GM13976 (cell line): ENCODE results near the gene NEUROG1.

Experiments used
- DNase-seq: peaks from one replicate; pipeline ENCODE4 v3.0.0; 2012; ENCODE audit warnings: low spot score
- in situ Hi-C: fragments of 300-500 bp; cut with MboI; formaldehyde crosslinking; loops from one replicate; pipeline ENCODE4 v1.12.0; 2022; ENCODE audit warnings: low sequenced_read_pairs, mixed read lengths, inconsistent platforms; ENCODE audit not compliant: unreplicated experiment
- TF ChIP-seq, protein P1 (sequence below): IDR thresholded peaks from 2 replicates; pipeline ENCODE4 v1.5.1; 2012; ENCODE audit warnings: borderline replicate concordance, mild to moderate bottlenecking; ENCODE audit not compliant: insufficient read depth; ENCODE audit errors: extremely low read depth, missing control alignments, control extremely low read depth

NEUROG1 gene

DNA sequence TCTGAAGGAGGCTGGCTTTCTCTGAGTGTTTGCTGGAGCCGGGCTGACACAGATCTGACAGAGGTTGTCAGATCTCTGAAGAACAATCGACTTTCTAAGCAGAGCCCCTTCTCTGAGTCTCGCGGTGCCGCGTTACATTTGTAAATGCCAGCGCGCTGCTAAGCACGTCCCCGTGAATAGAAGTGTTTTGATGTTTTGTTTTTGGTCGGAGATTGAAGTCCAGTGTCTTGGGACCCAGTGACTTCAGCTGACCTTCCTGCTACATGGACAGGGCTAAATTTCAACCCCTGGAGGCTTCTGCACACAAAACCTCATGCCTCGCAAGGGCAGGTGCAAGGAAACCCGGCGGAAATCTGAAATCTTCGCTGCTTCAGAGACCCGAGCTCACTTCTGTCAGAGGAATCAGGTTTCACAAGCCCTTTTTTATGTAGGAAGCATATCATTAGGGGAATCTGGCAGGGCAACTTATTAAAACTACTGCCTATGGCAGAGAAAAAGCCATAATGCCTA, 27.2 kb downstream of the NEUROG1 start:
- in situ Hi-C loops = no loop called here
- no peak for DNase-seq
- TF ChIP-seq, protein P1, sequence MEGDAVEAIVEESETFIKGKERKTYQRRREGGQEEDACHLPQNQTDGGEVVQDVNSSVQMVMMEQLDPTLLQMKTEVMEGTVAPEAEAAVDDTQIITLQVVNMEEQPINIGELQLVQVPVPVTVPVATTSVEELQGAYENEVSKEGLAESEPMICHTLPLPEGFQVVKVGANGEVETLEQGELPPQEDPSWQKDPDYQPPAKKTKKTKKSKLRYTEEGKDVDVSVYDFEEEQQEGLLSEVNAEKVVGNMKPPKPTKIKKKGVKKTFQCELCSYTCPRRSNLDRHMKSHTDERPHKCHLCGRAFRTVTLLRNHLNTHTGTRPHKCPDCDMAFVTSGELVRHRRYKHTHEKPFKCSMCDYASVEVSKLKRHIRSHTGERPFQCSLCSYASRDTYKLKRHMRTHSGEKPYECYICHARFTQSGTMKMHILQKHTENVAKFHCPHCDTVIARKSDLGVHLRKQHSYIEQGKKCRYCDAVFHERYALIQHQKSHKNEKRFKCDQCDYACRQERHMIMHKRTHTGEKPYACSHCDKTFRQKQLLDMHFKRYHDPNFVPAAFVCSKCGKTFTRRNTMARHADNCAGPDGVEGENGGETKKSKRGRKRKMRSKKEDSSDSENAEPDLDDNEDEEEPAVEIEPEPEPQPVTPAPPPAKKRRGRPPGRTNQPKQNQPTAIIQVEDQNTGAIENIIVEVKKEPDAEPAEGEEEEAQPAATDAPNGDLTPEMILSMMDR = no peak

DNA sequence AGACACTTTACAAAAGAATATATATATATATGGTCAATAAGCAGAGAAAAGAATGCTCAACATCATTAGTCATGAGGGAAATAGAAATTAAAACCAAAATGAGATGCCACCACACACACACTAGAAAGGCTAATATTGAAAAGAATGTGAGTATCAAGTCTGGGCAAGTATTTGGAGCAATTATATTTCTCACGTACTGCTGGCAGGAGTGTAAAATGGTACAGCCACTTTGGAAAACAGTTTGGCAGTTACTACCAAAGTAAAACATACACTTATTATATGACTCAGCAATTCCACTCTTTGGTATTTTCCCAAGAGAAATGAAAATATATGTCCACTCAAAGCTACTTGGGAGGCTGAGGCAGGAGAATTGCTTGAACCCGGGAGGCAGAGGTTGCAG, 29.8 kb downstream of the NEUROG1 start:
- no peak for DNase-seq
- TF ChIP-seq, protein P1 = no peak
- in situ Hi-C loops = no loop called here

DNA sequence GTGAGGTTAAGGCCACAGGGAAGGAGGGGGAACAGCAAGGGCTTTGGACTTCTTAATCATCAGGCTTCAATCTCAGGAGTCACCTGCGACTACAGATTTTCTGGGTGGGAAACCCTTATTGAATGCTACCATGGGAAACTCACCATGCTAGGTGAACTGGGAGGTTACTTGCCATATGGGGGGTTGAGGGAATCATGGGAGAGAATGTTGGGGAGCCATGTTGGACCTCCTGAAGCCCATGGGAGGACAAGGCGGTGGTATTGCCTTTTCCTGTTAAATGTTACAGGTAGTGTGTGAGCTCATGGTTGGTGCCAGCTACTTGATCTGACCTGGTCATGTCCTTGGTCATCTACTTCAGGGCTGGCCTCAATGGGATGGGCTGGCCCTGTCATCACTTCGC, 31.4 kb downstream of the NEUROG1 start:
- TF ChIP-seq, protein P1 = no peak
- in situ Hi-C loops = no loop called here
- no peak for DNase-seq

DNA sequence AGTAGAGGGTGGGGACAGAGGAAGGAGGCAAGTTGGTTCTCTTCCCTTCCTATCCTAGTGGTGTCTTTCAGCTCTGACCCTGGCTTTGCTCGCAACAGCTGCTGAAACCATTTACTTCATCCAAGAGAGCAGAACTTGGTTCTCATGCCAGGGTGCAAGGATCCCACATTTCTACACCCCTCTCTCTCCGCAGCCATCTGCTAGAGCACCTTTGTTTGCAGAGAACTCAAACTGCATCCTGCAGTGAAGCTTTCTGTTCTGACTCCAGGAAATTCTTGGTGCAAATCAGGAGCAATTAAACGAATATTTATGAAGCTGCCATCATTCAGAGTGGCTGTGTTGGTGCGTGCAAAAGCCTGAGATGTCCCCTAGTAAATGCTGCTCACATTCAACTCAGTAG, 31.9 kb downstream of the NEUROG1 start:
- no peak for DNase-seq
- TF ChIP-seq, protein P1 = no peak
- in situ Hi-C loops = no loop called here

DNA sequence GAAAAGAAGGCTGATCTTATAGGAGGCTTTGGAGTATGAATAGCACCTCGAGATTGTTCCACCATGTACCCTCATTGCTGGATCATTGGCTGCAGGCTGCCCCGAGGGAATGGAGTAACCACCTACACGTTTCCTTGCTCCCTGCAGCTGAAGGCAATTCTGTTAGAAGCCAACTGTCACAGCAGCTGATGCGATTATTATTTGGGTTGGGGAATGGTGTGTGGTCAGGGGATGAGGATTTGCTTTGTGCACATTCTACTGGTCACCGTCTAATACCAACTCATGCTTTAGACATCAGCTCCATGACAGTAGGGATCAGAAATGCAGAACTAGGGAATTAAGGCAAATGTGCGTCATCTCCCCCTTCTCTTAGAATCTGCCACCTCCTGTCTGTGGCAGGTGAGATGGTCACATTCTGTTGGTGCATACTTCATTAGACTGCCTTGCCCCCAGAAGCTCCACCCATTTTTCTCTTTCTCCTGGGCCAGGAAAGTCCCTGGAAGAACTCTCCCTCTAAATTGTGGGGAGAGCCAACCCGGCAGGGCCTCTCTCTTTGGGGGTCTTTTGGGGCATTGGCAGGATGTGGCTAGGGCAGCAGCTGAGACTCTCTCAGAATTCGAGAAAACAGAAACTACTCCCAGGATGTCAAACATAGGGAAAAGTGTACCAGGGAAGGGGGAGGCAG, 32.8 kb downstream of the NEUROG1 start:
- DNase-seq = no peak
- in situ Hi-C loops = no loop called here
- TF ChIP-seq, protein P1 = no peak

DNA sequence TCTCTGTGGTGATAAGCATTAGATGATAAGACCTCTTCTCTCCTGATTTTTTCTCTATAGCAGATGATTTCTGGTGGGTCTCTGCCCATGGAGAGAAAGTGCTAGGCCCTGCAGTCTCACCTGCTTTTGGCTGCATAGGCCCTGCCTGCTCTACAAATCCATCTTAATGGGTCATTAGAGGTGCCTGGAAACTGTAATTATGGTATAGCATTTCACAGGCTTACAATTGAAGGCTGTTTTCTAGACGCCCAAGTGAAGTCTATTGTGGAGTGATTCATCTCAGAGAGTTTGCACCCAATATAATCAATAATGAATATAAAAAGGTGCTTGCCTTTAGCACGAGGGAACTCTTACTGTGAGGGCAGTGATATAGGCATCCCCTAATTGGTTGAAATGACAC, 33.8 kb downstream of the NEUROG1 start:
- in situ Hi-C loops = no loop called here
- no peak for DNase-seq

More for the DNA sequence above, 33.8 kb downstream of the NEUROG1 start:
- TF ChIP-seq, protein P1 = no peak
